ENCODE measurements around the gene PTPRN2.

Gene PTPRN2

GRCh38 chr7:158602905-158603772 lies 15.5 kb upstream of the PTPRN2 start:
- DNase-seq (ENCODE audit: low spot score) = no peak

GRCh38 chr7:158602041-158602440 lies 14.4 kb upstream of the PTPRN2 start:
- DNase-seq (ENCODE audit: low spot score) = no peak

GRCh38 chr7:158601090-158601489 lies 13.5 kb upstream of the PTPRN2 start:
- no peak for DNase-seq (ENCODE audit: low spot score)

GRCh38 chr7:158596745-158597144 lies 9.1 kb upstream of the PTPRN2 start:
- DNase-seq (ENCODE audit: low spot score) = no peak

- no peak for DNase-seq (ENCODE audit: low spot score)
Measured at GRCh38 chr7:158596309-158596708, 8.7 kb upstream of the PTPRN2 start.

- DNase-seq (ENCODE audit: low spot score) = peak; percentile 46
Measured at GRCh38 chr7:158595068-158595467, 7.4 kb upstream of the PTPRN2 start.

GRCh38 chr7:158592541-158592940 lies 4.9 kb upstream of the PTPRN2 start:
- DNase-seq (ENCODE audit: low spot score) = no peak

GRCh38 chr7:158591944-158592343 lies 4.3 kb upstream of the PTPRN2 start:
- no peak for DNase-seq (ENCODE audit: low spot score)

GRCh38 chr7:158590181-158590530 lies 2.5 kb upstream of the PTPRN2 start:
- DNase-seq (ENCODE audit: low spot score) = no peak

GRCh38 chr7:158589653-158590052 lies 2.0 kb upstream of the PTPRN2 start:
- DNase-seq (ENCODE audit: low spot score) = no peak

GRCh38 chr7:158588878-158589442 lies 1.3 kb upstream of the PTPRN2 start:
- no peak for DNase-seq (ENCODE audit: low spot score)

- DNase-seq (ENCODE audit: low spot score) = peak; percentile 32
Measured at GRCh38 chr7:158588085-158588877, 658 bp upstream of the PTPRN2 start.

- DNase-seq (ENCODE audit: low spot score) = no peak
Measured at GRCh38 chr7:158586499-158587161, 993 bp downstream of the PTPRN2 start.

- DNase-seq (ENCODE audit: low spot score) = no peak
Measured at GRCh38 chr7:158585721-158586498, 1.7 kb downstream of the PTPRN2 start.

- no peak for DNase-seq (ENCODE audit: low spot score)
Measured at GRCh38 chr7:158584407-158584806, 3.2 kb downstream of the PTPRN2 start.

- no peak for DNase-seq (ENCODE audit: low spot score)
Measured at GRCh38 chr7:158583810-158584209, 3.8 kb downstream of the PTPRN2 start.

- DNase-seq (ENCODE audit: low spot score) = no peak
Measured at GRCh38 chr7:158583143-158583542, 4.5 kb downstream of the PTPRN2 start.

- peak; percentile 32 for DNase-seq (ENCODE audit: low spot score)
Measured at GRCh38 chr7:158582089-158582456, 5.5 kb downstream of the PTPRN2 start.

- no peak for DNase-seq (ENCODE audit: low spot score)
Measured at GRCh38 chr7:158581440-158582088, 6.1 kb downstream of the PTPRN2 start.
